ENCODE data around the gene TMC8. TPM values are rescaled to one million over a fixed set of nuclear protein-coding genes. Genes with fewer than 3 reads are reported as not detected.

The TMC8 gene
- total and polyA plus RNA-seq, 2 of the 8 experiments (the other 6 are each of a cell fraction or from before 2014, with no cell fraction given) = 1.00 to 2.8 TPM

- Histone ChIP-seq H4K20me1 (replicated peaks in 1 of 2; ENCODE audit: control insufficient read depth in 1 of 2, insufficient read depth in 2 of 2, low read length in 2 of 2) (peaks cover 4 to 19% of the 10 kb centered on the region in 2 experiments), H3K18ac (ENCODE audit: extremely low read depth, low read length) (no peak overlapping the region), H2AFZ (ENCODE audit: low read length) (no peak overlapping the region), H3K4ac (replicated peaks; ENCODE audit: insufficient read length, low read depth, low read length) (no peak overlapping the region), H3K36me3 (ENCODE audit: control insufficient read depth in 2 of 4, insufficient read depth in 4 of 4, low read length in 3 of 4) (peaks cover 2 to 32% (median 13%) of the 10 kb centered on the region in 4 experiments; a peak in 5 of 8 replicates), H3K14ac (ENCODE audit: insufficient read length) (no peak overlapping the region), H2BK15ac (ENCODE audit: low read length) (no peak overlapping the region), H3K9me3 (ENCODE audit: insufficient read depth in 2 of 2, low read depth in 1 of 2, low read length in 1 of 2) (no peaks in the 10 kb centered on the region), H3K23ac (ENCODE audit: insufficient read length) (no peak overlapping the region), H2BK5ac (ENCODE audit: low read depth, low read length) (no peak overlapping the region), H3K27ac (ENCODE audit: low read depth, low read length) (no peak overlapping the region), H2BK20ac (ENCODE audit: low read length) (no peak overlapping the region), H3K4me1 (replicated peaks in 1 of 4; ENCODE audit: control insufficient read depth in 3 of 4, insufficient read depth in 4 of 4, low read length in 3 of 4) (peaks cover 0 to 17% (median 14%) of the 10 kb centered on the region in 4 experiments; a peak in 6 of 7 replicates), H3K27me3 (replicated peaks in 1 of 4; ENCODE audit: control insufficient read depth in 3 of 4, extremely low read depth in 1 of 4, insufficient read depth in 3 of 4, low read length in 3 of 4) (no peaks in the 10 kb centered on the region), H3K56ac (replicated peaks; ENCODE audit: insufficient read length, low read depth, low read length) (no peak overlapping the region), H3K79me2 (ENCODE audit: control insufficient read depth in 1 of 2, insufficient read depth in 2 of 2, low read length in 2 of 2) (no peaks in the 10 kb centered on the region), H3K4me2 (ENCODE audit: insufficient read depth in 1 of 2, low read depth in 2 of 2, low read length in 2 of 2) (no peak overlapping the region), H2BK12ac (ENCODE audit: low read depth, low read length) (no peak overlapping the region), H4K91ac (replicated peaks; ENCODE audit: insufficient read length, low read length) (no peak overlapping the region), H3K23me2 (ENCODE audit: low read depth, low read length) (peaks cover 14% of the 10 kb centered on the region), H3K9ac (replicated peaks in 1 of 4; ENCODE audit: extremely low read depth in 1 of 4, low read depth in 3 of 4, low read length in 3 of 4) (no peak overlapping the region), H2BK120ac (replicated peaks; ENCODE audit: low read depth, low read length) (no peak overlapping the region), H3K4me3 (ENCODE audit: extremely low read depth in 1 of 4, insufficient read depth in 2 of 4, low read depth in 3 of 4, low read length in 4 of 4) (no peak overlapping the region), H4K5ac (ENCODE audit: insufficient read length, low read depth, low read length) (no peak overlapping the region), H3K79me1 (ENCODE audit: low read depth, low read length) (peaks cover 3% of the 10 kb centered on the region), H4K8ac (ENCODE audit: extremely low read depth, insufficient read depth, low read length) (no peak overlapping the region), H2AK5ac (ENCODE audit: low read depth, low read length) (no peak overlapping the region)
- POLR2A ChIA-PET (ENCODE audit: partially characterized antibody) = interaction anchor here (1.9 to 2.5 kb wide), 3 partner anchors 11 to 62 kb away, joined by 4 to 6 read pairs (median 6); partner anchors contain the start of genes AFMID and TK1
- CTCF ChIA-PET (ENCODE audit: partially characterized antibody) = interaction anchor here (1.2 to 11.4 kb wide), 3 partner anchors 10 to 12 kb away, joined by 3 to 122 read pairs (median 13); no protein-coding TSS in a partner anchor
- FAIRE-seq = no peak
- DNase-seq (ENCODE audit: low read depth in 1 of 2, low spot score in 2 of 2) = no peak
- 95% methylated on average over 12 of the region's 12 CpGs; no CpG with 5 or more reads in 1 of the 2 experiments for WGBS, 2 experiments (ENCODE audit: extremely low coverage in 1 of 2, insufficient coverage in 1 of 2, insufficient read length in 1 of 2, insufficient replicate concordance in 2 of 2, low coverage in 1 of 2, low lambda C conversion rate in 2 of 2, missing lambda C conversion rate in 1 of 2)
- TF ChIP-seq SIX5 (IDR thresholded peaks at IDR 0.05; ENCODE audit: low read depth, low read length) (no peak), ATF2 (IDR thresholded peaks at IDR 0.05; ENCODE audit: low read length) (no peak), JUN (IDR thresholded peaks at IDR 0.05; ENCODE audit: low read depth, low read length) (no peak), ASH2L (IDR thresholded peaks at IDR 0.05; ENCODE audit: low read length) (no peak), CTBP2 (IDR thresholded peaks at IDR 0.05; ENCODE audit: borderline replicate concordance, insufficient read depth, insufficient read length, low read length) (no peak), JUND (IDR thresholded peaks at IDR 0.05; ENCODE audit: low read length) (no peak), CHD2 (IDR thresholded peaks at IDR 0.05; ENCODE audit: low read length) (no peak), PHF8 (conservative IDR thresholded peaks at IDR 0.05; ENCODE audit: low read depth, low read length) (no peak), TAF7 (optimal IDR thresholded peaks at IDR 0.05; ENCODE audit: borderline replicate concordance, low read depth, low read length) (no peak)
- TF ChIP-seq, protein P1, sequence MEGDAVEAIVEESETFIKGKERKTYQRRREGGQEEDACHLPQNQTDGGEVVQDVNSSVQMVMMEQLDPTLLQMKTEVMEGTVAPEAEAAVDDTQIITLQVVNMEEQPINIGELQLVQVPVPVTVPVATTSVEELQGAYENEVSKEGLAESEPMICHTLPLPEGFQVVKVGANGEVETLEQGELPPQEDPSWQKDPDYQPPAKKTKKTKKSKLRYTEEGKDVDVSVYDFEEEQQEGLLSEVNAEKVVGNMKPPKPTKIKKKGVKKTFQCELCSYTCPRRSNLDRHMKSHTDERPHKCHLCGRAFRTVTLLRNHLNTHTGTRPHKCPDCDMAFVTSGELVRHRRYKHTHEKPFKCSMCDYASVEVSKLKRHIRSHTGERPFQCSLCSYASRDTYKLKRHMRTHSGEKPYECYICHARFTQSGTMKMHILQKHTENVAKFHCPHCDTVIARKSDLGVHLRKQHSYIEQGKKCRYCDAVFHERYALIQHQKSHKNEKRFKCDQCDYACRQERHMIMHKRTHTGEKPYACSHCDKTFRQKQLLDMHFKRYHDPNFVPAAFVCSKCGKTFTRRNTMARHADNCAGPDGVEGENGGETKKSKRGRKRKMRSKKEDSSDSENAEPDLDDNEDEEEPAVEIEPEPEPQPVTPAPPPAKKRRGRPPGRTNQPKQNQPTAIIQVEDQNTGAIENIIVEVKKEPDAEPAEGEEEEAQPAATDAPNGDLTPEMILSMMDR (IDR thresholded peaks at IDR 0.05; ENCODE audit: control extremely low read depth in 1 of 3, insufficient read depth in 1 of 3, low read depth in 1 of 3, low read length in 3 of 3) = no peak
Measured at GRCh38 chr17:78124836-78125137, 5.8 kb upstream of the TMC8 start.

All from H1 (cell line).